G401 (cell line): ENCODE data around the gene HEPN1. TPM values are rescaled to one million over a fixed set of nuclear protein-coding genes. Genes with fewer than 3 reads are reported as not detected.
"Not testable (repeated sequence)": the region's sequence is repeated elsewhere in the genome, so short reads cannot be mapped to it uniquely, and the experiment has no call there.

Experiments
- DNase-seq: peaks from one replicate; pipeline ENCODE4 v3.0.0-alpha.2; 2015; ENCODE audit warnings: low spot score
- in situ Hi-C: cut with HindIII; loops from 2 replicates; pipeline ENCODE4 v1.10.0; 2016; ENCODE audit warnings: low sequenced_read_pairs, mixed read lengths
- total RNA-seq: library from RNA; depleted of rRNA; stranded (reverse); fragments of >200 nt; shearing (Covaris generic); gene quantifications from 2 replicates; pipeline ENCODE4 v1.2.3, GENCODE V29; 2014; rRNA removed

HEPN1 gene
- total RNA-seq, 1 experiment from 2014 or later = not detected

GRCh38 chr11:124968197-124968596 lies 49.1 kb downstream of the HEPN1 start:
- in situ Hi-C loops, DNase-seq: not testable (repeated sequence)

Other genes with a start within 250 kb of the HEPN1 start
- gene SIAE, start 245.5 kb upstream of the HEPN1 start, total RNA-seq = 3.8 and 5.9 TPM in 2 replicates
- gene SPA17, start 245.3 kb upstream of the HEPN1 start, total RNA-seq = 28.8 and 36.9 TPM in 2 replicates
- 1.5 TPM in 1 of 2 replicates, not detected in the other for gene NRGN, start 179.3 kb upstream of the HEPN1 start, total RNA-seq
- not detected in 2 replicates for gene VSIG2, start 167.0 kb upstream of the HEPN1 start, total RNA-seq
- not detected in 2 replicates for gene ESAM, start 157.0 kb upstream of the HEPN1 start, total RNA-seq
- 12.2 and 13.5 TPM in 2 replicates for gene MSANTD2, start 118.8 kb upstream of the HEPN1 start, total RNA-seq
- gene ROBO3, start 53.8 kb upstream of the HEPN1 start, total RNA-seq = 8.1 and 12.3 TPM in 2 replicates
- not detected in 2 replicates for gene ROBO4, start 21.4 kb upstream of the HEPN1 start, total RNA-seq
- not detected in 2 replicates for gene HEPACAM, start 16.8 kb downstream of the HEPN1 start, total RNA-seq
- gene CCDC15, start 35.0 kb downstream of the HEPN1 start, total RNA-seq = 2.6 and 3.8 TPM in 2 replicates
- gene SLC37A2, start 144.1 kb downstream of the HEPN1 start, total RNA-seq = not detected in 2 replicates
- gene TMEM218, start 192.4 kb downstream of the HEPN1 start, total RNA-seq = 62.0 and 65.8 TPM in 2 replicates
- 4.1 and 4.6 TPM in 2 replicates for gene PKNOX2, start 245.5 kb downstream of the HEPN1 start, total RNA-seq